PFSK-1 (cell line): ENCODE measurements around the gene DLL1.

ENCODE experiments used
- FOXP2 ChIP-seq: optimal IDR thresholded peaks from 2 replicates; pipeline ENCODE3; 2011; ENCODE audit warnings: borderline replicate concordance, control low read depth, inconsistent platforms; ENCODE audit not compliant: insufficient read depth; ENCODE audit errors: extremely low read length, extremely low read depth
- POLR2AphosphoS5 ChIP-seq: IDR thresholded peaks from 2 replicates; pipeline ENCODE4 v1.6.1; 2012; ENCODE audit warnings: low read depth, mild to moderate bottlenecking, control low read depth, low read length, moderate library complexity
- SIN3A ChIP-seq: IDR thresholded peaks from 2 replicates; pipeline ENCODE4 v1.6.1; 2012; ENCODE audit warnings: mild to moderate bottlenecking, low read length, moderate library complexity, borderline replicate concordance; ENCODE audit not compliant: insufficient read depth
- TAF1 ChIP-seq: IDR thresholded peaks from 2 replicates; pipeline ENCODE4 v1.6.1; 2012; ENCODE audit warnings: low read length, control low read depth, borderline replicate concordance; ENCODE audit not compliant: insufficient read depth
- TF ChIP-seq, protein P1 (sequence below), 2 experiments: IDR thresholded peaks; 2 replicates each; pipeline versions ENCODE4 v1.6.1 to v1.8.0; 2011 to 2012; ENCODE audit warnings: low read depth in 2 of 2, low read length in 2 of 2, control low read depth in 1 of 2, inconsistent platforms in 1 of 2, mild to moderate bottlenecking in 1 of 2, moderate library complexity in 1 of 2; ENCODE audit not compliant: insufficient read depth in 1 of 2

Gene DLL1

DNA sequence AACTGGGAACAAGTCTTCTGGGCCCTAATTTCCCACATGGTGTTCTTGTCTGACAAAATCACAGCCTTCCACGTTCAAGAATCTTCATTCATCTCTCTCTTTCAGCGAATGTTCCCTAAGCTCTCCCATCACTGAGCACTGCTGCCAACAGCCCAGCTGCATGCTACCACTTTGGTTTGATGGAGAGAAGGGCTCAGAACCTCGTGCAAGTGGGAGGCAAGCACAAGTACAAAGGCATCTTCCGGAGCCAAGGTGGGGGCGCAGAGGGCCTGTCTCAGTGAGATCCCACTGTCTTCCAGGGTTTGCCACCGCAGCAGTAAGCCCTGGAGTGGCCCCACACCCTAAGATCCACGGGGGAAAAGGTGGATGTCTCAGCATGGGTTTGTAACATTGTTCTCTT, 17.2 kb downstream of the DLL1 start:
- TF ChIP-seq POLR2AphosphoS5, result no peak
- TF ChIP-seq, protein P1, sequence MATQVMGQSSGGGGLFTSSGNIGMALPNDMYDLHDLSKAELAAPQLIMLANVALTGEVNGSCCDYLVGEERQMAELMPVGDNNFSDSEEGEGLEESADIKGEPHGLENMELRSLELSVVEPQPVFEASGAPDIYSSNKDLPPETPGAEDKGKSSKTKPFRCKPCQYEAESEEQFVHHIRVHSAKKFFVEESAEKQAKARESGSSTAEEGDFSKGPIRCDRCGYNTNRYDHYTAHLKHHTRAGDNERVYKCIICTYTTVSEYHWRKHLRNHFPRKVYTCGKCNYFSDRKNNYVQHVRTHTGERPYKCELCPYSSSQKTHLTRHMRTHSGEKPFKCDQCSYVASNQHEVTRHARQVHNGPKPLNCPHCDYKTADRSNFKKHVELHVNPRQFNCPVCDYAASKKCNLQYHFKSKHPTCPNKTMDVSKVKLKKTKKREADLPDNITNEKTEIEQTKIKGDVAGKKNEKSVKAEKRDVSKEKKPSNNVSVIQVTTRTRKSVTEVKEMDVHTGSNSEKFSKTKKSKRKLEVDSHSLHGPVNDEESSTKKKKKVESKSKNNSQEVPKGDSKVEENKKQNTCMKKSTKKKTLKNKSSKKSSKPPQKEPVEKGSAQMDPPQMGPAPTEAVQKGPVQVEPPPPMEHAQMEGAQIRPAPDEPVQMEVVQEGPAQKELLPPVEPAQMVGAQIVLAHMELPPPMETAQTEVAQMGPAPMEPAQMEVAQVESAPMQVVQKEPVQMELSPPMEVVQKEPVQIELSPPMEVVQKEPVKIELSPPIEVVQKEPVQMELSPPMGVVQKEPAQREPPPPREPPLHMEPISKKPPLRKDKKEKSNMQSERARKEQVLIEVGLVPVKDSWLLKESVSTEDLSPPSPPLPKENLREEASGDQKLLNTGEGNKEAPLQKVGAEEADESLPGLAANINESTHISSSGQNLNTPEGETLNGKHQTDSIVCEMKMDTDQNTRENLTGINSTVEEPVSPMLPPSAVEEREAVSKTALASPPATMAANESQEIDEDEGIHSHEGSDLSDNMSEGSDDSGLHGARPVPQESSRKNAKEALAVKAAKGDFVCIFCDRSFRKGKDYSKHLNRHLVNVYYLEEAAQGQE (IDR thresholded peaks at IDR 0.05; ENCODE audit: insufficient read depth in 1 of 2, low read depth in 2 of 2, low read length in 2 of 2), result no peak
- TF ChIP-seq SIN3A, result no peak
- TF ChIP-seq FOXP2, result no peak
- TF ChIP-seq TAF1, result no peak

DNA sequence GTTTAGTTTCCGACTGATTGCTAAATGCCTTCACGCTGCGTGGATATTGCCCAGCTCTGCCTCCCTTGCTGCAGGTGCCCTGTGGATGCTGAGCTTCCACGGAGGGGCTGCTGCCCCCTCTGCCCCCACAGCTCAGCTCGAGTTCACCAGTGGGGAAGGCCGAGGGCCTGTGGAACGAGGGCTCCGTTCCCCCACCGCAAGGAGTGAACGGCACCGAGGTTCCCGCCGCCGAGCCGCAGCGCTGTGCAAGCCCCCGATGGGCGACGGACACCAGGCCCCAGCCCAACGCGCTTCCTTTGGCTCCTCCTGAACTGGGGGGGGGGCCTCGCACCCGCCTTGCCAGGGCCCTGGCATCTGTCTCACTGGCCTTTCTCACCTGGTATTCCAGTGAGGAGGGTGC, 17.7 kb downstream of the DLL1 start:
- no peak for TF ChIP-seq TAF1
- TF ChIP-seq, protein P1 (IDR thresholded peaks at IDR 0.05; ENCODE audit: insufficient read depth in 1 of 2, low read depth in 2 of 2, low read length in 2 of 2), result no peak
- TF ChIP-seq POLR2AphosphoS5, result no peak

- TF ChIP-seq, protein P1 (IDR thresholded peaks at IDR 0.05; ENCODE audit: insufficient read depth in 1 of 2, low read depth in 2 of 2, low read length in 2 of 2), result no peak
- TF ChIP-seq POLR2AphosphoS5 (no peak), SIN3A (no peak), FOXP2 (no peak), TAF1 (no peak)
Observed at GRCh38 chr6:170272341-170273065, 18.4 kb downstream of the DLL1 start.

DNA sequence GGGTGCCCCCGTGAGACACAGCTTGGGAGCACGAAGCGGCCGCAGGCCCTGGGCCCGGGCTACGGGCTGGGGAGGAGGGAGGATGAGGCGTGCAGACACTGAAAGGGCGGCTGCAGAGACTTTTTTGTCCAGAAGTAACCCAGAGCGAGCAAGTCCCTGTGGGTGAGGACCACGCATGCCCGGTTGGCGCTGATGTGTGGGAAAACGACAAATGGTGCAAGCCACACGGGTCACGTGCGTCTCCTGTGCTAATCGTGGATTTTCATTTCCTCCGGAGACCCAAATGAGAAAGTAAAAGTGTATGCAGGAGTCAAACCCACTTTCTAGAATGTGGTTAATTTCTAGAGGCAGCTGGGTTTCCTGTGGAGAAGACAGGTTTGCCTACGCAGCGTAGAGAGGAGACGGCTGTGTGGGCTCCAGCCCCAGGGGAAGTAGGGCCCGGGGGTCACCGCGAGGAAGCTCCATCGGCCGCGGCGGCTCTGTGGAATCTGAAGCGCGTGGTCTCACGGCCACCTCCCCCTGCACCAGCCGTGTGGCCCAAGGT, 19.0 kb downstream of the DLL1 start:
- no peak for TF ChIP-seq TAF1
- TF ChIP-seq FOXP2, result no peak
- no peak for TF ChIP-seq POLR2AphosphoS5
- TF ChIP-seq, protein P1 (IDR thresholded peaks at IDR 0.05; ENCODE audit: insufficient read depth in 1 of 2, low read depth in 2 of 2, low read length in 2 of 2), result no peak
- no peak for TF ChIP-seq SIN3A

DNA sequence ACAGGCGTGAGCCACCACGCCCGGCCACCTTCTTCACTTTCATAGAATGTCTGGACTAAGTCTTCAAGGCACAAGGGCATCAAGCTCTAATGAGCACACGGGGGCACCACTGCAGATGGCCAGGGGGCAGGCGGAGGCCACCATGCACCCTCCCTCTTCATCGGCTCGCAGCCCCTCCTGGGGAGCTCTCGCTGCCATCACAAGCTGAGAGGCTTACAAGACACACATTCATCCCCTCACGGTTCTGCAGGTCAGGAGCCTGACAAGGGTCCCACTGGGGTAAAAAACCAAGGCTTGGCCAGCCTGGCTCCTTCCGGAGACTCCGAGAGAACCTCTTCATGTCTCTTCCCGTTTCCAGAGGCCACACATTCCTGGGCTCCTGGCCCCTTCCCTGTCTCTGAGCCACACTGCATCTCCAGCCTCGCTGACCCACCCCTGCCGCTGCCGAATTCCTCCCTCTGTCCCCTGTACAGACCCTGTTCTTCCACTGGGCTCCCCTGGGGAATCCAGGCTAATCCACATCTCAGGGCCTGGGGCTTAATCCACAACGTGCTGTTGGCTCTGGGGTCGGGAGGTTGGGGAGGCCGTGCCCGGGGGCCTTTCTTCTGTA, 19.8 kb downstream of the DLL1 start:
- TF ChIP-seq TAF1 (no peak), SIN3A (no peak), FOXP2 (no peak), POLR2AphosphoS5 (no peak)
- TF ChIP-seq, protein P1 (IDR thresholded peaks at IDR 0.05; ENCODE audit: insufficient read depth in 1 of 2, low read depth in 2 of 2, low read length in 2 of 2), result no peak
